ENCODE results near the gene PLCB1.

The PLCB1 gene

GRCh38 chr20:8366303-8366923 is 234.3 kb downstream of the PLCB1 start:
- Histone ChIP-seq H3K9me3 (ENCODE audit: insufficient read depth, low read depth, low read length) (no peaks in the 10 kb centered on the region), H3K9ac (ENCODE audit: low read depth, low read length, poor library complexity, severe bottlenecking) (no peak overlapping the region), H3K4me1 (ENCODE audit: insufficient read depth, low read length, poor library complexity, severe bottlenecking) (peaks cover 22% of the 10 kb centered on the region), H3K4me2 (ENCODE audit: low read depth, low read length, poor library complexity, severe bottlenecking) (no peak overlapping the region), H2AFZ (ENCODE audit: low read length) (no peak overlapping the region), H3K79me2 (ENCODE audit: insufficient read depth, low read length) (no peaks in the 10 kb centered on the region; the same call in 1 of the 2 replicates), H3K4me3 (ENCODE audit: low read length, poor library complexity, severe bottlenecking) (no peak overlapping the region), H3K9me2 (replicated peaks; ENCODE audit: low read depth, low read length) (no peaks in the 10 kb centered on the region), H3F3A (ENCODE audit: low read depth) (no peaks in the 10 kb centered on the region), H4K20me1 (ENCODE audit: insufficient read depth, low read length, poor library complexity, severe bottlenecking) (no peaks in the 10 kb centered on the region), H3K36me3 (ENCODE audit: insufficient read depth, low read length) (no peaks in the 10 kb centered on the region), H3K27me3 (ENCODE audit: insufficient read depth, low read length, poor library complexity, severe bottlenecking) (no peaks in the 10 kb centered on the region)
- TF ChIP-seq CTCF (conservative IDR thresholded peaks at IDR 0.05; ENCODE audit: low read length) (no peak), EZH2phosphoT487 (IDR thresholded peaks at IDR 0.05; ENCODE audit: borderline replicate concordance) (no peak)

DNA sequence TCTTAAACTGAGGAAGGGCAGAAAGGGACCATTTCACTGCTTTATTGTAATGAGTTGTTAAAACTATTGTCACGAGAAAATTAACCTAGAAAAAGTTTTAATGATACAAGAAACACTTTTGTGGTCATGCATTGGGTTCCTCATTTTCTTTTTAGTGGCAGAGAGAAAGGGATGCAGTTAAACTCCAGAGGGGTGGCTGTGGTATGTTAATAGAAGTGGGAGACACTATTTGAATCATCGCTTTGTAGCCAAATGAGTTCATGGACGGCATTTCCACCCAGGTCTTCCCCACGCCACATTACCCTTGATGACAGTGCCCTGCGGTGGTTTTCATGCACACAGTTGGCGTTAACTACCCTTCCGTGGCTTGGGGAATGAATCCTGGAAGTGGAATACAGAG is 235.6 kb downstream of the PLCB1 start:
- Histone ChIP-seq H3K36me3 (ENCODE audit: insufficient read depth, low read length) (no peaks in the 10 kb centered on the region), H2AFZ (ENCODE audit: low read length) (no peak overlapping the region), H3K4me3 (ENCODE audit: low read length, poor library complexity, severe bottlenecking) (no peak overlapping the region), H3K9me2 (replicated peaks; ENCODE audit: low read depth, low read length) (no peaks in the 10 kb centered on the region), H3K79me2 (ENCODE audit: insufficient read depth, low read length) (no peaks in the 10 kb centered on the region; the same call in 1 of the 2 replicates), H3K9me3 (ENCODE audit: insufficient read depth, low read depth, low read length) (no peaks in the 10 kb centered on the region), H4K20me1 (ENCODE audit: insufficient read depth, low read length, poor library complexity, severe bottlenecking) (no peaks in the 10 kb centered on the region), H3K27me3 (ENCODE audit: insufficient read depth, low read length, poor library complexity, severe bottlenecking) (no peaks in the 10 kb centered on the region), H3K9ac (ENCODE audit: low read depth, low read length, poor library complexity, severe bottlenecking) (no peak overlapping the region), H3F3A (ENCODE audit: low read depth) (no peaks in the 10 kb centered on the region), H3K4me1 (ENCODE audit: insufficient read depth, low read length, poor library complexity, severe bottlenecking) (peaks cover 24% of the 10 kb centered on the region), H3K4me2 (ENCODE audit: low read depth, low read length, poor library complexity, severe bottlenecking) (no peak overlapping the region)
- TF ChIP-seq EZH2phosphoT487 (IDR thresholded peaks at IDR 0.05; ENCODE audit: borderline replicate concordance) (no peak), CTCF (conservative IDR thresholded peaks at IDR 0.05; ENCODE audit: low read length) (no peak)

GRCh38 chr20:8368670-8369069 is 236.6 kb downstream of the PLCB1 start:
- Histone ChIP-seq H3K4me2 (ENCODE audit: low read depth, low read length, poor library complexity, severe bottlenecking) (peak overlapping the region; percentile 37), H3K36me3 (ENCODE audit: insufficient read depth, low read length) (no peaks in the 10 kb centered on the region), H3K9ac (ENCODE audit: low read depth, low read length, poor library complexity, severe bottlenecking) (no peak overlapping the region), H3K9me2 (replicated peaks; ENCODE audit: low read depth, low read length) (no peaks in the 10 kb centered on the region), H3K4me1 (ENCODE audit: insufficient read depth, low read length, poor library complexity, severe bottlenecking) (peaks cover 34% of the 10 kb centered on the region), H3K9me3 (ENCODE audit: insufficient read depth, low read depth, low read length) (no peaks in the 10 kb centered on the region), H3K27me3 (ENCODE audit: insufficient read depth, low read length, poor library complexity, severe bottlenecking) (no peaks in the 10 kb centered on the region), H3K79me2 (ENCODE audit: insufficient read depth, low read length) (no peaks in the 10 kb centered on the region; the same call in 1 of the 2 replicates), H2AFZ (ENCODE audit: low read length) (no peak overlapping the region), H3K4me3 (ENCODE audit: low read length, poor library complexity, severe bottlenecking) (no peak overlapping the region), H3F3A (ENCODE audit: low read depth) (no peaks in the 10 kb centered on the region), H4K20me1 (ENCODE audit: insufficient read depth, low read length, poor library complexity, severe bottlenecking) (no peaks in the 10 kb centered on the region)
- TF ChIP-seq EZH2phosphoT487 (IDR thresholded peaks at IDR 0.05; ENCODE audit: borderline replicate concordance), result no peak

DNA sequence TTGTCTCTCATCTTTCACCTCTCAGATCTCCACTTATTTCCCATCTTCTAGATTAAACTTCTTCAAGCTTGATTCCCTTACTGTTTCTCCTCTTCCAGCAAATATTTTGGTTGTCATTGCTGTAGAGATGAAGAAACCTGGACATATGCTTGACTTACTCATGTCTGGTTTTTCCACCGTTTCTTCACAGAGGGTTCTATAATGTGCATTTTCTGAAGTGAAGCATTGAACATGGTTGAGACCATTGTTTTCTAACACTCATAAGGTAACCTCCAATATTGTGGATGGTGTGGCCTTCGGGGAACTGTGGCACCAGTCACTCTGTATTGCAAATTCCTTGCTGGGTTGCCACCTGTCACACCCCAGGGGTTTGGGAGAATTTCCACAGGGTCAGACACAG is 237.2 kb downstream of the PLCB1 start:
- Histone ChIP-seq H3K9ac (ENCODE audit: low read depth, low read length, poor library complexity, severe bottlenecking) (no peak overlapping the region), H3K27me3 (ENCODE audit: insufficient read depth, low read length, poor library complexity, severe bottlenecking) (no peaks in the 10 kb centered on the region), H3K4me2 (ENCODE audit: low read depth, low read length, poor library complexity, severe bottlenecking) (peak overlapping the region; percentile 37), H3K79me2 (ENCODE audit: insufficient read depth, low read length) (no peaks in the 10 kb centered on the region; the same call in 1 of the 2 replicates), H3K4me1 (ENCODE audit: insufficient read depth, low read length, poor library complexity, severe bottlenecking) (peaks cover 37% of the 10 kb centered on the region), H3K36me3 (ENCODE audit: insufficient read depth, low read length) (no peaks in the 10 kb centered on the region), H4K20me1 (ENCODE audit: insufficient read depth, low read length, poor library complexity, severe bottlenecking) (no peaks in the 10 kb centered on the region), H3K9me3 (ENCODE audit: insufficient read depth, low read depth, low read length) (no peaks in the 10 kb centered on the region), H3K9me2 (replicated peaks; ENCODE audit: low read depth, low read length) (no peaks in the 10 kb centered on the region), H3K4me3 (ENCODE audit: low read length, poor library complexity, severe bottlenecking) (no peak overlapping the region), H3F3A (ENCODE audit: low read depth) (no peaks in the 10 kb centered on the region), H2AFZ (ENCODE audit: low read length) (no peak overlapping the region)
- TF ChIP-seq EZH2phosphoT487 (IDR thresholded peaks at IDR 0.05; ENCODE audit: borderline replicate concordance) (no peak), CTCF (conservative IDR thresholded peaks at IDR 0.05; ENCODE audit: low read length) (no peak)
